Prostate gland (tissue), 2 donors: ENCODE data around the gene SNCB. TPM values are rescaled to one million over a fixed set of nuclear protein-coding genes. Genes with fewer than 3 reads are reported as not detected.

Experiments used
- DNase-seq: peaks from one replicate; pipeline ENCODE4 v3.0.0-alpha.2; 2019; ENCODE audit warnings: low spot score
- H3K27ac ChIP-seq, 2 donors: fragments of 200-600 bp; sonication (generic); 2 replicates each; pipeline ENCODE4 v1.5.1; 2017 to 2019
- H3K27me3 ChIP-seq: fragments of 200-600 bp; sonication (generic); replicated peaks from 2 replicates; pipeline ENCODE4 v1.5.1; 2019; ENCODE audit not compliant: insufficient read depth
- H3K36me3 ChIP-seq, 2 donors: fragments of 200-600 bp; sonication (generic); 1 replicate in 1 of 2; 2 replicates in 1 of 2; pipeline versions ENCODE4 v1.5.1 to v1.8.1; 2017 to 2019
- H3K4me1 ChIP-seq: fragments of 200-600 bp; sonication (generic); replicated peaks from 2 replicates; pipeline ENCODE4 v1.5.1; 2019
- H3K4me3 ChIP-seq, 2 donors: fragments of 200-600 bp; sonication (generic); 2 replicates each; pipeline ENCODE4 v1.5.1; 2017 to 2019
- H3K9me3 ChIP-seq: fragments of 200-600 bp; sonication (generic); 2 replicates; pipeline ENCODE4 v1.5.1; 2017
- POLR2A ChIP-seq: fragments of 450-650 bp; IDR thresholded peaks from one replicate; pipeline ENCODE4 v1.6.1; 2016; ENCODE audit warnings: antibody characterized with exemption, mild to moderate bottlenecking
- POLR2AphosphoS5 ChIP-seq: sonication (generic); formaldehyde crosslinking; IDR thresholded peaks from one replicate; pipeline ENCODE4 v1.6.1; 2017; ENCODE audit warnings: antibody characterized with exemption
- WGBS: methylation state at CpG from one replicate; pipeline ENCODE4 v1.1.5; 2018; 5-methylcytosine and 5-hydroxymethylcytosine counted together
- intact Hi-C: fragments of 100-400 bp; cut with DNase I; formaldehyde crosslinking; loops from one replicate; pipeline ENCODE4 v1.14.2; 2022
- total RNA-seq, 2 donors: library from RNA; depleted of rRNA; stranded (reverse); fragments of >200 nt; gene quantifications; one replicate each; pipeline ENCODE4 v1.1.0, GENCODE V29; 2016
- TF ChIP-seq, protein P1 (sequence below), 4 experiments: fragments of 200-600 bp in 2 of 4; fragments of 450-650 bp in 2 of 4; sonication (generic) in 2 of 4; IDR thresholded peaks; 1 replicate in 3 of 4; 2 replicates in 1 of 4; pipeline ENCODE4 v1.5.1; 2016 to 2019; ENCODE audit warnings: antibody characterized with exemption in 4 of 4, mild to moderate bottlenecking in 2 of 4, moderate library complexity in 2 of 4

The SNCB gene
- total RNA-seq, 2 donors from 2014 or later, result not detected

DNA sequence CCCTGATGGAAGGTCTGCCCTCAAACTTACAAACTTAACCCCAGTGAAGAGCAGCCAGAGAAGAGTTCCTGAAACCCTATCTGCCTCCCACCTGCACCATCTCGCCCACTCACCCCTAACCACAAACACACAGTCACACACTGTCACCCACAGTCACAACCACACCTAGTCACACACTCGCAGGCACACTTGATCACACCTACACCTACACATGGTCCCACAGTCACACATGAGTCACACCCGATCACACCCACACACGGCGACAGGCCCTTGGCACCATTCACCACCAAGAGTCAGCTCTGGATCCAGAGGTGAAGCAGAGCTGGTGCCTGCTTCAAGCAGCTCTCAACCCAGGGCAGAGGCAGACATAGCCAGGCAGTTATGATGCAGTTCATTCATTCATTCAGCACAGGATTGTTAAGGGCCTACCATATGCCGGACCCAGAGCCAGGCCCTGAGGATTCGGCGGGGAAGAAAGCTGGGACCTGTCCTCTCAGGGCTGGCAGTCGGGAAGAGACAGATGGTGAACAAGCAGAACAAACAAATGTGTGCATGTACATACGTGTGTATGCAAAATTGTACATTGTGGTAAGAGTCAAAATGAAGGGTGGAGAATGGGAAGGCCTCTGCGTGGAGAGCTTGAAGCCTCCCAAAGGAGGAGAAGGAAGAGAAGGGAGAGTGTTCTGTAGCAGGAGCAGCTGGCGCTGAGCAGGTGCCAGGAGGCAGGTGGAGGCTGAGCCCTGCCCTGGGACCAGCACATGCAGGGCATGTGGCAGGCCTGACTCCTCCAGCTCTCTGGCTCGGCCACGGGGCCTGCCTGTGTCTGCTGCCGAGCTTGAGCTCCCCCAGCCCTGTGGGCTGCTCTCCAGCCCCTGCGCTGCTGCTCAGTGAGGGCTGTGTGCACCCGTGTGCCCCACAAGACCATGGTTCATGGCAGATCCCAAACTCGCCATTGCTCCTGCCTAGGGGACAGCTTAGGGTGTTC is 23.4 kb upstream of the SNCB start:
- H3K9me3 ChIP-seq, result no peaks in the 10 kb centered on the region
- no peaks in the 10 kb centered on the region for H3K4me1 ChIP-seq
- intact Hi-C loops, result no loop called here
- 77% methylated on average over 18 of the region's 18 CpGs for WGBS
- TF ChIP-seq, protein P1, sequence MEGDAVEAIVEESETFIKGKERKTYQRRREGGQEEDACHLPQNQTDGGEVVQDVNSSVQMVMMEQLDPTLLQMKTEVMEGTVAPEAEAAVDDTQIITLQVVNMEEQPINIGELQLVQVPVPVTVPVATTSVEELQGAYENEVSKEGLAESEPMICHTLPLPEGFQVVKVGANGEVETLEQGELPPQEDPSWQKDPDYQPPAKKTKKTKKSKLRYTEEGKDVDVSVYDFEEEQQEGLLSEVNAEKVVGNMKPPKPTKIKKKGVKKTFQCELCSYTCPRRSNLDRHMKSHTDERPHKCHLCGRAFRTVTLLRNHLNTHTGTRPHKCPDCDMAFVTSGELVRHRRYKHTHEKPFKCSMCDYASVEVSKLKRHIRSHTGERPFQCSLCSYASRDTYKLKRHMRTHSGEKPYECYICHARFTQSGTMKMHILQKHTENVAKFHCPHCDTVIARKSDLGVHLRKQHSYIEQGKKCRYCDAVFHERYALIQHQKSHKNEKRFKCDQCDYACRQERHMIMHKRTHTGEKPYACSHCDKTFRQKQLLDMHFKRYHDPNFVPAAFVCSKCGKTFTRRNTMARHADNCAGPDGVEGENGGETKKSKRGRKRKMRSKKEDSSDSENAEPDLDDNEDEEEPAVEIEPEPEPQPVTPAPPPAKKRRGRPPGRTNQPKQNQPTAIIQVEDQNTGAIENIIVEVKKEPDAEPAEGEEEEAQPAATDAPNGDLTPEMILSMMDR (IDR thresholded peaks at IDR 0.05), result no peak
- TF ChIP-seq POLR2A (no peak), POLR2AphosphoS5 (no peak)
- no peak overlapping the region for H3K27ac ChIP-seq
- no peak overlapping the region for H3K4me3 ChIP-seq
- H3K36me3 ChIP-seq, result peaks cover 0 to 4% of the 10 kb centered on the region in 2 donors
- no peak for DNase-seq
- H3K27me3 ChIP-seq, result no peaks in the 10 kb centered on the region

GRCh38 chr5:176652136-176652535 is 21.8 kb upstream of the SNCB start:
- peaks cover 4% of the 10 kb centered on the region for H3K4me1 ChIP-seq
- no peak overlapping the region for H3K4me3 ChIP-seq
- H3K9me3 ChIP-seq, result no peaks in the 10 kb centered on the region
- H3K36me3 ChIP-seq, result peaks cover 0 to 4% of the 10 kb centered on the region in 2 donors
- no peak for TF ChIP-seq POLR2A
- TF ChIP-seq POLR2AphosphoS5, result no peak
- TF ChIP-seq, protein P1 (IDR thresholded peaks at IDR 0.05), result no peak
- no peaks in the 10 kb centered on the region for H3K27me3 ChIP-seq
- intact Hi-C loops, result no loop called here
- WGBS, result 62% methylated on average over 8 of the region's 8 CpGs
- H3K27ac ChIP-seq, result no peak overlapping the region
- no peak for DNase-seq

GRCh38 chr5:176651472-176651980 is 21.2 kb upstream of the SNCB start:
- H3K36me3 ChIP-seq, result no peaks in the 10 kb centered on the region
- no peak for DNase-seq
- H3K27me3 ChIP-seq, result no peaks in the 10 kb centered on the region
- H3K9me3 ChIP-seq, result no peaks in the 10 kb centered on the region
- peaks cover 4% of the 10 kb centered on the region for H3K4me1 ChIP-seq
- no peak overlapping the region for H3K27ac ChIP-seq
- intact Hi-C loops, result no loop called here
- no peak overlapping the region for H3K4me3 ChIP-seq
- 86% methylated on average over 14 of the region's 17 CpGs for WGBS
- no peak for TF ChIP-seq POLR2A
- TF ChIP-seq POLR2AphosphoS5, result no peak
- TF ChIP-seq, protein P1 (IDR thresholded peaks at IDR 0.05), result no peak

DNA sequence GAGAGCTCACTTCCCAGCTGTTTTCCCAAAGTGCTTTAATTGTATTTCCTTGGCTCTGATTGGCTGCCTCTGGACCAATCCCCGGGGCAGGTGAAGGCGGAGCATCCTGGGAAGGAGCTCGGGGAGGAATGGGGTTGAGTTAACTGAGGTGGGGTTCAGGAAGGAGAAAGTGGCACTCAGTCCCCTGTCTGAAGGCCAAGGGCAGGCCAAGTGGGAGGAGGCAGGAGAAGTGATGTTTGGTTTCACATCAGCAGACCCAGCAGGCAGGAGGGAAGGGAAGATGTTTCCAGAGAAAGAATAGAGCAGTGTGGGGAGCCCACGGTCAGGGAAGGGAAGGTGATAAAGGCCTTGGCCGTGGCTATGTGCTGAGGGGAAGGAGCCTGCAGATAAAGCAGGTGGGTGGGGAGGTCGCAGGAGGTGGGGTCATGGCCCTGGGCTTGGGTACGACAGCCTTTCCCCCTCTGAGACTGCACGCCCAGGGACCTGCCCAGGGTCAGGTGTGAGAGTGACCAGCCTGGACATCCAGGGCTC is 20.1 kb upstream of the SNCB start:
- H3K4me1 ChIP-seq, result peaks cover 4% of the 10 kb centered on the region

More for the DNA sequence above, 20.1 kb upstream of the SNCB start:
- Histone ChIP-seq H3K4me3 (no peak overlapping the region), H3K27me3 (no peaks in the 10 kb centered on the region), H3K27ac (no peak overlapping the region), H3K36me3 (no peaks in the 10 kb centered on the region), H3K9me3 (no peaks in the 10 kb centered on the region)
- intact Hi-C loops, result no loop called here
- 76% methylated on average over 8 of the region's 8 CpGs for WGBS
- no peak for TF ChIP-seq POLR2A
- TF ChIP-seq POLR2AphosphoS5, result no peak
- TF ChIP-seq, protein P1 (IDR thresholded peaks at IDR 0.05), result no peak
- no peak for DNase-seq
